Endothelial cell of umbilical vein (primary cell): ENCODE results near the gene KAT14.

Experiments
- CTCF ChIP-seq, 2 donors: IDR thresholded peaks; 1 replicate in 1 of 2; 2 replicates in 1 of 2; pipeline ENCODE4 v1.5.1; 2011; ENCODE audit warnings: low read length in 2 of 2, mild to moderate bottlenecking in 2 of 2, moderate library complexity in 2 of 2, control low read depth in 1 of 2, inconsistent platforms in 1 of 2, low read depth in 1 of 2; ENCODE audit not compliant: insufficient read depth in 1 of 2; ENCODE audit errors: extremely low read depth in 1 of 2
- EZH2 ChIP-seq: IDR thresholded peaks from 2 replicates; pipeline ENCODE4 v1.6.1; 2012; ENCODE audit warnings: borderline replicate concordance, low read depth, mild to moderate bottlenecking, moderate library complexity, low read length, inconsistent platforms; ENCODE audit not compliant: severe bottlenecking
- GATA2 ChIP-seq: IDR thresholded peaks from 2 replicates; pipeline ENCODE4 v1.7.0; 2011; ENCODE audit warnings: low read depth, mild to moderate bottlenecking, moderate library complexity, mixed read lengths, low read length; ENCODE audit not compliant: insufficient read length, insufficient read depth
- POLR2A ChIP-seq: IDR thresholded peaks from 2 replicates; pipeline ENCODE4 v1.6.1; 2012; ENCODE audit warnings: low read depth, mild to moderate bottlenecking, control low read depth, low read length
- POLR2AphosphoS5 ChIP-seq: IDR thresholded peaks from 2 replicates; pipeline ENCODE4 v1.6.1; 2012; ENCODE audit warnings: low read depth, mild to moderate bottlenecking, control low read depth, low read length, moderate library complexity; ENCODE audit not compliant: insufficient read depth
- TF ChIP-seq, protein P1 (sequence below): IDR thresholded peaks from 2 replicates; pipeline ENCODE4 v1.6.1; 2011; ENCODE audit not compliant: insufficient read depth, insufficient read length

DNA sequence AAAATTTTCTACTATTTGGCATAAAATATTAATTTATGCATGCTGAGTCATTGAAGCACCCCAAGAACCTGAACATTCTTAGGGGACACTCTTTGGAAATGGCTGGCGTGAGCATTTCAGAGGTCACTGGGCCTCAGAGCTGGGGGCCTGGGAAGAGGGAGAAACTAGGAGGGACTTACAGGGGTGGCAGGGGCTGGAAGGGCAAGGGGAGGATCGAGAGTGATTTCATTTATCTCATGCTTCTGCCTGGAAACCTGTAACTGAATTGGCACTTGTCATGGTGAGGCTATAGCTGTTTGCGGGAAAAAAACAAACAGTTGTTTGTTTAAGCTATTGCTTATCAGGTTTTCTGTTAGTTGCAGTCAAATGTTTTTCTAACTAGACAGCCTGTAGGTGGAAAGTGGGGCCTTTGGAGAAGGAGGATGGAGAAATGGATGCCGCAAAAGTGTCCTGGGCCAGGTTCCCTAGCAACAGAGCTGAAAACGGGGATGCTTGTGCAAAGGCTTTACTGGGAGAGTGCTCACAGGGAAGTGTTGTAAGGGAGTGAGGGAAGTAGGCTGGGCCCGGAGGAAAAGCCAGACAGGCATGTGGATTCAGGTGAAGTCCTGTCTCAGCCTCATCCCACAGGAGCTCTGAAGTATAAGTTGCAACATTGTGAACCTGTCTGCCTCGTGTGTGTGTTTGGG lies 36.4 kb upstream of the KAT14 start:
- TF ChIP-seq CTCF (IDR thresholded peaks at IDR 0.05; ENCODE audit: extremely low read depth in 1 of 2, insufficient read depth in 1 of 2, low read depth in 1 of 2, low read length in 2 of 2): no peak
- TF ChIP-seq EZH2: no peak
- TF ChIP-seq, protein P1, sequence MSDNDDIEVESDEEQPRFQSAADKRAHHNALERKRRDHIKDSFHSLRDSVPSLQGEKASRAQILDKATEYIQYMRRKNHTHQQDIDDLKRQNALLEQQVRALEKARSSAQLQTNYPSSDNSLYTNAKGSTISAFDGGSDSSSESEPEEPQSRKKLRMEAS: no peak
- TF ChIP-seq POLR2A: no peak
- TF ChIP-seq GATA2: no peak
- TF ChIP-seq POLR2AphosphoS5: no peak
